ENCODE measurements around the gene C16orf86.
A peak's percentile ranks its signal among the peaks of the same experiment; 100 is the strongest.

The C16orf86 gene

GRCh38 chr16:67663151-67663876 lies 3.3 kb upstream of the C16orf86 start:
- Histone ChIP-seq H3K9me2 (replicated peaks; ENCODE audit: control insufficient read depth, low read length) (no peaks in the 10 kb centered on the region), H3K27ac (ENCODE audit: low read depth, low read length) (no peak overlapping the region), H3K4me2 (ENCODE audit: low read length) (no peak overlapping the region), H3K9me3 (ENCODE audit: control insufficient read depth, insufficient read depth, low read length) (no peaks in the 10 kb centered on the region), H3K4me3 (ENCODE audit: low read length) (no peak overlapping the region), H3K4me1 (ENCODE audit: control insufficient read depth, low read length) (peaks cover 46% of the 10 kb centered on the region), H3K27me3 (ENCODE audit: control insufficient read depth, low read length) (no peaks in the 10 kb centered on the region), H3K79me2 (ENCODE audit: control insufficient read depth, low read length) (peaks cover 24% of the 10 kb centered on the region), H4K20me1 (ENCODE audit: control insufficient read depth, insufficient read depth, low read depth, low read length) (peaks cover 4% of the 10 kb centered on the region; the same call in 1 of the 2 replicates), H3K36me3 (ENCODE audit: control insufficient read depth, low read length) (peaks cover 33% of the 10 kb centered on the region), H3F3A (ENCODE audit: control insufficient read depth, insufficient read depth) (no peaks in the 10 kb centered on the region)
- TF ChIP-seq, protein P1, sequence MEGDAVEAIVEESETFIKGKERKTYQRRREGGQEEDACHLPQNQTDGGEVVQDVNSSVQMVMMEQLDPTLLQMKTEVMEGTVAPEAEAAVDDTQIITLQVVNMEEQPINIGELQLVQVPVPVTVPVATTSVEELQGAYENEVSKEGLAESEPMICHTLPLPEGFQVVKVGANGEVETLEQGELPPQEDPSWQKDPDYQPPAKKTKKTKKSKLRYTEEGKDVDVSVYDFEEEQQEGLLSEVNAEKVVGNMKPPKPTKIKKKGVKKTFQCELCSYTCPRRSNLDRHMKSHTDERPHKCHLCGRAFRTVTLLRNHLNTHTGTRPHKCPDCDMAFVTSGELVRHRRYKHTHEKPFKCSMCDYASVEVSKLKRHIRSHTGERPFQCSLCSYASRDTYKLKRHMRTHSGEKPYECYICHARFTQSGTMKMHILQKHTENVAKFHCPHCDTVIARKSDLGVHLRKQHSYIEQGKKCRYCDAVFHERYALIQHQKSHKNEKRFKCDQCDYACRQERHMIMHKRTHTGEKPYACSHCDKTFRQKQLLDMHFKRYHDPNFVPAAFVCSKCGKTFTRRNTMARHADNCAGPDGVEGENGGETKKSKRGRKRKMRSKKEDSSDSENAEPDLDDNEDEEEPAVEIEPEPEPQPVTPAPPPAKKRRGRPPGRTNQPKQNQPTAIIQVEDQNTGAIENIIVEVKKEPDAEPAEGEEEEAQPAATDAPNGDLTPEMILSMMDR (IDR thresholded peaks at IDR 0.05; ENCODE audit: low read depth, low read length, poor library complexity, severe bottlenecking) = peak; percentile 77
- TF ChIP-seq EZH2phosphoT487 (IDR thresholded peaks at IDR 0.05; ENCODE audit: borderline replicate concordance, low read length) = no peak

GRCh38 chr16:67663877-67664222 lies 2.8 kb upstream of the C16orf86 start:
- H3K9me3 ChIP-seq (ENCODE audit: control insufficient read depth, insufficient read depth, low read length) = no peaks in the 10 kb centered on the region
- H3K4me3 ChIP-seq (ENCODE audit: low read length) = no peak overlapping the region
- peaks cover 28% of the 10 kb centered on the region for H3K36me3 ChIP-seq (ENCODE audit: control insufficient read depth, low read length)
- no peak overlapping the region for H3K27ac ChIP-seq (ENCODE audit: low read depth, low read length)
- peaks cover 19% of the 10 kb centered on the region for H3K79me2 ChIP-seq (ENCODE audit: control insufficient read depth, low read length)
- no peaks in the 10 kb centered on the region for H3K27me3 ChIP-seq (ENCODE audit: control insufficient read depth, low read length)
- 0 out of 2 replicates have a peak, but pooled peaks cover 2% of the 10 kb centered on the region for H3F3A ChIP-seq (ENCODE audit: control insufficient read depth, insufficient read depth)
- no peaks in the 10 kb centered on the region for H3K9me2 ChIP-seq (replicated peaks; ENCODE audit: control insufficient read depth, low read length)
- peaks cover 4% of the 10 kb centered on the region; the same call in 1 of the 2 replicates for H4K20me1 ChIP-seq (ENCODE audit: control insufficient read depth, insufficient read depth, low read depth, low read length)
- peaks cover 46% of the 10 kb centered on the region for H3K4me1 ChIP-seq (ENCODE audit: control insufficient read depth, low read length)
- TF ChIP-seq, protein P1 (IDR thresholded peaks at IDR 0.05; ENCODE audit: low read depth, low read length, poor library complexity, severe bottlenecking) = peak; percentile 15
- TF ChIP-seq EZH2phosphoT487 (IDR thresholded peaks at IDR 0.05; ENCODE audit: borderline replicate concordance, low read length) = no peak
- H3K4me2 ChIP-seq (ENCODE audit: low read length) = no peak overlapping the region

GRCh38 chr16:67664258-67664657 lies 2.4 kb upstream of the C16orf86 start:
- Histone ChIP-seq H3K9me2 (replicated peaks; ENCODE audit: control insufficient read depth, low read length) (no peaks in the 10 kb centered on the region), H4K20me1 (ENCODE audit: control insufficient read depth, insufficient read depth, low read depth, low read length) (peaks cover 3% of the 10 kb centered on the region; the same call in 1 of the 2 replicates), H3K27me3 (ENCODE audit: control insufficient read depth, low read length) (no peaks in the 10 kb centered on the region), H3K36me3 (ENCODE audit: control insufficient read depth, low read length) (peaks cover 24% of the 10 kb centered on the region), H3K9me3 (ENCODE audit: control insufficient read depth, insufficient read depth, low read length) (no peaks in the 10 kb centered on the region), H3K4me1 (ENCODE audit: control insufficient read depth, low read length) (peaks cover 46% of the 10 kb centered on the region), H3F3A (ENCODE audit: control insufficient read depth, insufficient read depth) (0 out of 2 replicates have a peak, but pooled peaks cover 2% of the 10 kb centered on the region), H3K4me3 (ENCODE audit: low read length) (no peak overlapping the region), H3K27ac (ENCODE audit: low read depth, low read length) (no peak overlapping the region), H3K79me2 (ENCODE audit: control insufficient read depth, low read length) (peaks cover 15% of the 10 kb centered on the region), H3K4me2 (ENCODE audit: low read length) (no peak overlapping the region)
- no peak for TF ChIP-seq EZH2phosphoT487 (IDR thresholded peaks at IDR 0.05; ENCODE audit: borderline replicate concordance, low read length)
- TF ChIP-seq, protein P1 (IDR thresholded peaks at IDR 0.05; ENCODE audit: low read depth, low read length, poor library complexity, severe bottlenecking) = no peak

All from DOHH2 (cell line).